Measurements from ENCODE around the gene SCUBE1. TPM values are rescaled to one million over a fixed set of nuclear protein-coding genes. Genes with fewer than 3 reads are reported as not detected.

Gene SCUBE1
- total and polyA plus RNA-seq, 8 donors: 0.04 to 0.41 (median 0.12) TPM; not detected in 3

- Histone ChIP-seq H3K4me1 (peaks cover 0 to 12% (median 4%) of the 10 kb centered on the region in 3 donors), H3K4me3 (no peak overlapping the region), H3K27me3 (no peaks in the 10 kb centered on the region), H3K36me3 (no peaks in the 10 kb centered on the region), H3K27ac (no peak overlapping the region), H3K9me3 (no peaks in the 10 kb centered on the region)
- 85 to 89% methylated on average over 5 of the region's 5 CpGs for WGBS, 2 donors
- intact Hi-C loops (cut with DNase I): no loop called here
- no peak for FAIRE-seq
- TF ChIP-seq, protein P1, sequence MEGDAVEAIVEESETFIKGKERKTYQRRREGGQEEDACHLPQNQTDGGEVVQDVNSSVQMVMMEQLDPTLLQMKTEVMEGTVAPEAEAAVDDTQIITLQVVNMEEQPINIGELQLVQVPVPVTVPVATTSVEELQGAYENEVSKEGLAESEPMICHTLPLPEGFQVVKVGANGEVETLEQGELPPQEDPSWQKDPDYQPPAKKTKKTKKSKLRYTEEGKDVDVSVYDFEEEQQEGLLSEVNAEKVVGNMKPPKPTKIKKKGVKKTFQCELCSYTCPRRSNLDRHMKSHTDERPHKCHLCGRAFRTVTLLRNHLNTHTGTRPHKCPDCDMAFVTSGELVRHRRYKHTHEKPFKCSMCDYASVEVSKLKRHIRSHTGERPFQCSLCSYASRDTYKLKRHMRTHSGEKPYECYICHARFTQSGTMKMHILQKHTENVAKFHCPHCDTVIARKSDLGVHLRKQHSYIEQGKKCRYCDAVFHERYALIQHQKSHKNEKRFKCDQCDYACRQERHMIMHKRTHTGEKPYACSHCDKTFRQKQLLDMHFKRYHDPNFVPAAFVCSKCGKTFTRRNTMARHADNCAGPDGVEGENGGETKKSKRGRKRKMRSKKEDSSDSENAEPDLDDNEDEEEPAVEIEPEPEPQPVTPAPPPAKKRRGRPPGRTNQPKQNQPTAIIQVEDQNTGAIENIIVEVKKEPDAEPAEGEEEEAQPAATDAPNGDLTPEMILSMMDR (IDR thresholded peaks at IDR 0.05): no peak
- ATAC-seq: no peak
- peak in 1 of 6 donors; percentile 30 for DNase-seq
These were observed 154.2 kb downstream of the SCUBE1 start for GRCh38 chr22:43188829-43189545.

- TF ChIP-seq, protein P1 (IDR thresholded peaks at IDR 0.05): peak; percentile 60 to 80 (median 68)
- Histone ChIP-seq H3K36me3 (no peaks in the 10 kb centered on the region), H3K27me3 (no peaks in the 10 kb centered on the region), H3K9me3 (no peaks in the 10 kb centered on the region), H3K27ac (peak overlapping the region; percentile 82 to 93 (median 90)), H3K4me1 (peaks cover 0 to 12% (median 4%) of the 10 kb centered on the region in 3 donors), H3K4me3 (peak overlapping the region; percentile 28 to 56 (median 38))
- DNase-seq (peak; percentile 94 to 99 (median 98)), FAIRE-seq (no peak), ATAC-seq (peak; percentile 78 to 93 (median 86))
- intact Hi-C loops (cut with DNase I): no loop called here
- WGBS, 2 donors: 5 to 8% methylated on average over 44 to 55 of the region's 86 CpGs
These were observed 155.7 kb downstream of the SCUBE1 start for GRCh38 chr22:43187171-43188099.

GRCh38 chr22:43186272-43187170, 156.7 kb downstream of the SCUBE1 start, which contains the start of gene TTLL12:
TSS of gene TTLL12 (minus strand) at chr22:43187134. CDS start at chr22:43187069, 65 bp downstream.
- Histone ChIP-seq H3K27me3 (no peaks in the 10 kb centered on the region), H3K36me3 (no peaks in the 10 kb centered on the region), H3K4me3 (peak within 1 kb of the TSS; percentile 53 to 84 (median 72)), H3K27ac (peak within 1 kb of the TSS; percentile 82 to 93 (median 90)), H3K4me1 (peaks cover 0 to 12% (median 4%) of the 10 kb centered on the region in 3 donors), H3K9me3 (no peaks in the 10 kb centered on the region)
- ATAC-seq (peak; percentile 30 to 65 (median 35)), DNase-seq (peak; percentile 56 to 88 (median 70)), FAIRE-seq (no peak)
- 0 to 1% methylated on average over 40 to 85 of the region's 87 CpGs for whole genome bisulfite sequencing, 2 donors
- intact Hi-C loops (cut with DNase I): no loop called here
- TF ChIP-seq, protein P1 (IDR thresholded peaks at IDR 0.05): no peak

- DNase-seq (peak; percentile 62 to 92 (median 82)), ATAC-seq (peak; percentile 44 to 56 (median 45)), FAIRE-seq (no peak)
- H3K4me1 ChIP-seq: peaks cover 0 to 12% (median 4%) of the 10 kb centered on the region in 3 donors
- peak overlapping the region; percentile 53 to 84 (median 72) for H3K4me3 ChIP-seq
- no peaks in the 10 kb centered on the region for H3K9me3 ChIP-seq
- H3K27ac ChIP-seq: peak overlapping the region in 2 of 4 donors; percentile 22 to 67
- 2 to 3% methylated on average over 12 of the region's 12 CpGs for WGBS, 2 donors
- H3K27me3 ChIP-seq: no peaks in the 10 kb centered on the region
- intact Hi-C loops (cut with DNase I): no loop called here
- no peaks in the 10 kb centered on the region for H3K36me3 ChIP-seq
- TF ChIP-seq, protein P1 (IDR thresholded peaks at IDR 0.05): no peak
These were observed 157.3 kb downstream of the SCUBE1 start for GRCh38 chr22:43185860-43186261.

All from pancreas (tissue), 10 donors.